Panc1 (cell line): ENCODE data around the gene PROX2. TPM values are rescaled to one million over a fixed set of nuclear protein-coding genes. Genes with fewer than 3 reads are reported as not detected.

ENCODE experiments used
- ATAC-seq: fragments of 200-7000 bp; cut with Tn5 transposase; 2 replicates; pipeline ENCODE4 v1.9.1; 2020; ENCODE audit warnings: mild to moderate bottlenecking, moderate library complexity
- BruUV-seq: library from RNA; stranded (reverse); fragments of 400-500 nt; replicated peaks from 2 replicates; lab custom pipeline; 2021; lab: Mats Ljungman, UMichigan
- CTCF ChIA-PET: fragments of 300-600 bp; sonication (Branson Sonifier 250); formaldehyde crosslinking; loops from one replicate; lab custom pipeline; 2022; ENCODE audit warnings: antibody characterized with exemption; lab: Charles Lee
- POLR2A ChIA-PET: fragments of 300-600 bp; sonication (Branson Sonifier 250); formaldehyde crosslinking; loops from one replicate; lab custom pipeline; 2022; ENCODE audit warnings: antibody characterized with exemption; lab: Charles Lee
- DNase-seq: peaks from one replicate; pipeline ENCODE4 v3.0.0-alpha.2; 2010; ENCODE audit warnings: low read depth, low spot score
- H3K27ac ChIP-seq: 2 replicates; pipeline ENCODE4 v1.5.1; 2011; ENCODE audit warnings: mild to moderate bottlenecking, low read length, inconsistent platforms
- H3K27me3 ChIP-seq: fragments of 200-500 bp; sonication (Bioruptor generic); 2 replicates; pipeline ENCODE4 v1.6.0; 2014; ENCODE audit warnings: low read length, inconsistent platforms; ENCODE audit not compliant: control insufficient read depth, insufficient read depth
- H3K36me3 ChIP-seq: fragments of 200-500 bp; sonication (Bioruptor generic); 2 replicates; pipeline ENCODE4 v1.5.1; 2014; ENCODE audit warnings: inconsistent platforms, mild to moderate bottlenecking, low read length, moderate library complexity; ENCODE audit not compliant: control insufficient read depth, insufficient read depth
- H3K4me1 ChIP-seq: 2 replicates; pipeline ENCODE4 v1.5.1; 2011; ENCODE audit warnings: inconsistent platforms, mild to moderate bottlenecking, low read length, moderate library complexity; ENCODE audit not compliant: control insufficient read depth, insufficient read depth
- H3K4me3 ChIP-seq, 2 experiments: 2 replicates each; pipeline ENCODE4 v1.5.1; 2011 to 2012; ENCODE audit warnings: low read depth in 2 of 2, low read length in 2 of 2, mild to moderate bottlenecking in 2 of 2, inconsistent platforms in 1 of 2, moderate library complexity in 1 of 2
- H3K9me3 ChIP-seq: fragments of 200-500 bp; sonication (Bioruptor generic); 2 replicates; pipeline ENCODE4 v1.5.1; 2014; ENCODE audit warnings: low read depth, mild to moderate bottlenecking, inconsistent platforms, low read length, moderate library complexity; ENCODE audit not compliant: control insufficient read depth, insufficient read depth
- CTCF ChIP-seq: fragments of 450-650 bp; IDR thresholded peaks from 2 replicates; pipeline ENCODE4 v1.5.1; 2017; ENCODE audit warnings: mild to moderate bottlenecking
- POLR2AphosphoS5 ChIP-seq: IDR thresholded peaks from 2 replicates; pipeline ENCODE4 v1.6.1; 2012; ENCODE audit warnings: mild to moderate bottlenecking, low read depth, low read length, moderate library complexity
- REST ChIP-seq, 2 experiments: IDR thresholded peaks; 2 replicates each; pipeline ENCODE4 v1.6.1; 2011 to 2012; ENCODE audit warnings: low read depth in 2 of 2, control low read depth in 1 of 2, low read length in 1 of 2, mild to moderate bottlenecking in 1 of 2, moderate library complexity in 1 of 2; ENCODE audit not compliant: insufficient read depth in 1 of 2
- SIN3A ChIP-seq: IDR thresholded peaks from 2 replicates; pipeline ENCODE4 v1.6.1; 2012; ENCODE audit warnings: low read depth, mild to moderate bottlenecking, low read length, moderate library complexity, borderline replicate concordance; ENCODE audit not compliant: insufficient read depth
- TCF7L2 ChIP-seq: IDR thresholded peaks from 2 replicates; pipeline ENCODE4 v1.6.1; 2011; ENCODE audit warnings: mild to moderate bottlenecking, low read depth, low read length, inconsistent platforms
- in situ Hi-C: cut with HindIII; loops from 2 replicates; pipeline ENCODE4 v1.10.0; 2016; ENCODE audit warnings: low sequenced_read_pairs, low pct_unique_long_range_greater_than_20kb
- intact Hi-C: fragments of 100-400 bp; cut with micrococcal nuclease; formaldehyde crosslinking; loops from one replicate; pipeline ENCODE4 v1.10.0; 2022; ENCODE audit not compliant: unreplicated experiment
- total RNA-seq: library from RNA; stranded (reverse); gene quantifications from one replicate; pipeline ENCODE4 v1.2.1, GENCODE V29; 2021; ENCODE audit not compliant: unreplicated experiment

The PROX2 gene
- total RNA-seq, 1 experiment from 2014 or later, result not detected

- POLR2A ChIA-PET, result no interaction called here
Measured at GRCh38 chr14:74890262-74890661, 14.3 kb upstream of the PROX2 start.

More at GRCh38 chr14:74890262-74890661, 14.3 kb upstream of the PROX2 start:
- CTCF ChIA-PET, result interaction anchor here (1.0 kb wide), 1 partner anchor 29 kb away, joined by 3 read pairs; no protein-coding TSS in a partner anchor
- H3K27me3 ChIP-seq, result no peaks in the 10 kb centered on the region
- no peak overlapping the region for H3K4me3 ChIP-seq
- BruUV-seq, result no TSS peak
- no peak for TF ChIP-seq REST (IDR thresholded peaks at IDR 0.05; ENCODE audit: insufficient read depth in 1 of 2, low read depth in 2 of 2, low read length in 1 of 2)
- TF ChIP-seq CTCF, result no peak
- TF ChIP-seq POLR2AphosphoS5, result no peak
- TF ChIP-seq SIN3A, result no peak
- no peak for TF ChIP-seq TCF7L2
- H3K36me3 ChIP-seq, result peaks cover 23% of the 10 kb centered on the region
- in situ Hi-C loops, result no loop called here
- intact Hi-C loops, result no loop called here
- ATAC-seq (no peak), DNase-seq (no peak)
- no peak overlapping the region for H3K27ac ChIP-seq
- no peaks in the 10 kb centered on the region for H3K9me3 ChIP-seq
- peaks cover 5% of the 10 kb centered on the region for H3K4me1 ChIP-seq
